ENCODE measurements around the gene SYNC.

- TF ChIP-seq CTCF (IDR thresholded peaks at IDR 0.05): no peak
- TF ChIP-seq POLR2A (IDR thresholded peaks at IDR 0.05): no peak
- TF ChIP-seq POLR2AphosphoS5 (IDR thresholded peaks at IDR 0.05; ENCODE audit: insufficient read depth in 1 of 2, low read depth in 1 of 2): no peak
Observed at GRCh38 chr1:32705516-32705915, 2.9 kb upstream of the SYNC start.
